ENCODE data around the gene ADAT1.

ADAT1 gene

GRCh38 chr16:75620326-75621169 lies 2.5 kb downstream of the ADAT1 start:
- no peak overlapping the region for H3K27ac ChIP-seq (ENCODE audit: low read length)
- H3K4me1 ChIP-seq (ENCODE audit: control insufficient read depth, insufficient read depth, low read length), result no peaks in the 10 kb centered on the region
- peaks cover 7% of the 10 kb centered on the region; the same call in 1 of the 2 replicates for H3K36me3 ChIP-seq (ENCODE audit: control insufficient read depth, insufficient read depth, low read length)
- no peaks in the 10 kb centered on the region for H3K9me3 ChIP-seq (ENCODE audit: control insufficient read depth, insufficient read depth, low read length)
- no CpG with 5 or more reads among the region's 20 CpGs for WGBS (ENCODE audit: insufficient coverage, insufficient read length)
- H3K27me3 ChIP-seq (ENCODE audit: control insufficient read depth, insufficient read depth, low read length), result no peaks in the 10 kb centered on the region
- DNase-seq (ENCODE audit: low read depth, low spot score), result no peak
- no peak overlapping the region for H3K4me3 ChIP-seq (ENCODE audit: low read length)

GRCh38 chr16:75618780-75619179 lies 4.3 kb downstream of the ADAT1 start:
- Histone ChIP-seq H3K4me3 (ENCODE audit: low read length) (no peak overlapping the region), H3K27me3 (ENCODE audit: control insufficient read depth, insufficient read depth, low read length) (no peaks in the 10 kb centered on the region), H3K27ac (ENCODE audit: low read length) (no peak overlapping the region), H3K9me3 (ENCODE audit: control insufficient read depth, insufficient read depth, low read length) (no peaks in the 10 kb centered on the region), H3K36me3 (ENCODE audit: control insufficient read depth, insufficient read depth, low read length) (peaks cover 11% of the 10 kb centered on the region; the same call in 1 of the 2 replicates), H3K4me1 (ENCODE audit: control insufficient read depth, insufficient read depth, low read length) (no peaks in the 10 kb centered on the region)
- no CpG with 5 or more reads among the region's 2 CpGs for WGBS (ENCODE audit: insufficient coverage, insufficient read length)
- no peak for DNase-seq (ENCODE audit: low read depth, low spot score)

DNA sequence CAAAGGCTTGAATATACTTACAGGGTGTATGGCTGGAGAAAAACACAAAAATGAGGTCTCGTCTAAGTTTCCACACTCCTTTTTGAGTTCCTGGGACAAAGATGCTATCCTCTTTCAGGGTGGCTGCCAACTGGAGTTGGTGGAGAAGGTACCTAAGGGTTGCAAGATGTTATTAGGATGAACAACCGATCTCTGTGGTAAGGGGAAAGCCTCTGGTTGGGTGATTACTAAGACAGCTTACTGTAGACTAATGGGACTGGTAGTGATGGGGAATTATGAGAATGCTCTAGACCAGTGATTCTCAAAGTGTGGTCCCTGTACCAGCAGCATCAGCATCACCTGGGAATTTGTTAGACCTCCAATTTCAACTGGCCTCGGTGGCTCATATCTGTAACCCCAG lies 6.0 kb downstream of the ADAT1 start:
- H3K4me1 ChIP-seq (ENCODE audit: control insufficient read depth, insufficient read depth, low read length), result no peaks in the 10 kb centered on the region
- no peaks in the 10 kb centered on the region for H3K27me3 ChIP-seq (ENCODE audit: control insufficient read depth, insufficient read depth, low read length)
- H3K36me3 ChIP-seq (ENCODE audit: control insufficient read depth, insufficient read depth, low read length), result peaks cover 19% of the 10 kb centered on the region
- H3K27ac ChIP-seq (ENCODE audit: low read length), result no peak overlapping the region
- H3K9me3 ChIP-seq (ENCODE audit: control insufficient read depth, insufficient read depth, low read length), result no peaks in the 10 kb centered on the region
- DNase-seq (ENCODE audit: low read depth, low spot score), result no peak
- H3K4me3 ChIP-seq (ENCODE audit: low read length), result no peak overlapping the region
- no CpG with 5 or more reads among the region's 3 CpGs for WGBS (ENCODE audit: insufficient coverage, insufficient read length)

GRCh38 chr16:75616521-75617010 lies 6.5 kb downstream of the ADAT1 start:
- DNase-seq (ENCODE audit: low read depth, low spot score), result no peak
- no peaks in the 10 kb centered on the region for H3K27me3 ChIP-seq (ENCODE audit: control insufficient read depth, insufficient read depth, low read length)
- H3K9me3 ChIP-seq (ENCODE audit: control insufficient read depth, insufficient read depth, low read length), result no peaks in the 10 kb centered on the region
- H3K27ac ChIP-seq (ENCODE audit: low read length), result no peak overlapping the region
- H3K36me3 ChIP-seq (ENCODE audit: control insufficient read depth, insufficient read depth, low read length), result peaks cover 21% of the 10 kb centered on the region
- H3K4me1 ChIP-seq (ENCODE audit: control insufficient read depth, insufficient read depth, low read length), result no peaks in the 10 kb centered on the region
- no peak overlapping the region for H3K4me3 ChIP-seq (ENCODE audit: low read length)
- no CpG with 5 or more reads among the region's 4 CpGs for WGBS (ENCODE audit: insufficient coverage, insufficient read length)

DNA sequence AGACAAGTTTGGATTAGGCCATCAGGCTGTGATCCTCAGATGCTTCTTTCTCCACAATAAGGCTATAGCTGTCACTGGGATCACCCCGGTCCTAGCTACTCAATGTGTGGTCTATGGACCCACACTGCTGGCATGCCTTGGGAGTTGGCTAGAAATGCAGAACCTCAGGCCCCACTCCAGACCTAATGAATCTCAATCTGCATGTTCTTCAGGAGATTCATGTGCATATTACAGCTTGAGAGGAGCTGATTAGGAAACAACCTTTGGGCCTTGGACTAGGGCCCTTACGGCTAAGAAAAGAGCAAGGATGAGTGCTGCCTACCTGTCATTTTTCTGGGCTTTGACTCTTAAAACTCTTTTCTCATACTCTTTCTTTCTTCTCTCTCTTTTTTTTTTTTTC lies 7.5 kb downstream of the ADAT1 start:
- no CpG with 5 or more reads among the region's 2 CpGs for WGBS (ENCODE audit: insufficient coverage, insufficient read length)
- Histone ChIP-seq H3K4me1 (ENCODE audit: control insufficient read depth, insufficient read depth, low read length) (no peaks in the 10 kb centered on the region), H3K27ac (ENCODE audit: low read length) (no peak overlapping the region), H3K36me3 (ENCODE audit: control insufficient read depth, insufficient read depth, low read length) (peaks cover 21% of the 10 kb centered on the region), H3K9me3 (ENCODE audit: control insufficient read depth, insufficient read depth, low read length) (no peaks in the 10 kb centered on the region), H3K27me3 (ENCODE audit: control insufficient read depth, insufficient read depth, low read length) (no peaks in the 10 kb centered on the region), H3K4me3 (ENCODE audit: low read length) (no peak overlapping the region)
- no peak for DNase-seq (ENCODE audit: low read depth, low spot score)

DNA sequence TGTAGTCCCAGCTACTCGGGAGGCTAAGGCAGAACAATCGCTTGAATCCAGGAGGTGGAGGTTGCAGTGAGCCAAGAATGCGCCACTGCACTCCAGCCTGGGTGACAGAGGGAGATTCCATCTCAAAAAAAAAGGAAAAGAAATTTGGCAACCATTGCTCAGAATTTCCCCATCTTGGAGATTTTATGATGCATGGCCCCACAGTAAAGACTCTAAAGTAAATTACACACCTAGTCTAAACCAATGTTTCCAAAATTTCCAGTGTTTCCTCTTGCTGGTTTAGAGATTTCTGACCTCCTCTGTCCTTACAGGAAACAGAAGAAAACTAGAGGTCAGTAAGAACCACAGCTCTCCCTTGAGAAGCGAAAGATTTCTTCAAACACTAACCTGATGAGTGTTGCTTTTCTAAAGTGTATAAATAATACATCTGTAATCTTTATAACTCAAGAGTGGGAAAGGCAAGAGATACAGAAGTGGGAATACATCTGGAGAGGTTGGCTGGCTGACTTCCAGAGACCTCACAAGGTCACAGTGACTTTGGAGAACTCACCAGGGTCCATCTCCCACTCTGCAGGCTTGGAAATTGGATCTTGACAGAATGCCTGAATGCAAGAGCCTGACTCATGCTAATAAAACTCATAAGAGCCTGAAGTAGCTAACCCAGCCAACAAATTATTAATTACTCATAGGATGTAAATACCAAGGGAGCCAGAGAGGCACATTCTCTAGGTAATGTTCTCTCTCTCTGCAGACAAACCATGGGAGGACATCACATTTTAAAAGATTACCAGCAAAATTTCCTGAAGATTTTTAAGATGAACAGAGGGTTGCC lies 8.8 kb downstream of the ADAT1 start:
- no CpG with 5 or more reads among the region's 4 CpGs for WGBS (ENCODE audit: insufficient coverage, insufficient read length)
- Histone ChIP-seq H3K27me3 (ENCODE audit: control insufficient read depth, insufficient read depth, low read length) (no peaks in the 10 kb centered on the region), H3K9me3 (ENCODE audit: control insufficient read depth, insufficient read depth, low read length) (no peaks in the 10 kb centered on the region), H3K27ac (ENCODE audit: low read length) (no peak overlapping the region), H3K4me1 (ENCODE audit: control insufficient read depth, insufficient read depth, low read length) (no peaks in the 10 kb centered on the region), H3K4me3 (ENCODE audit: low read length) (no peak overlapping the region), H3K36me3 (ENCODE audit: control insufficient read depth, insufficient read depth, low read length) (peaks cover 24% of the 10 kb centered on the region)
- no peak for DNase-seq (ENCODE audit: low read depth, low spot score)

GRCh38 chr16:75606507-75606906 lies 16.6 kb downstream of the ADAT1 start:
- Histone ChIP-seq H3K27me3 (ENCODE audit: control insufficient read depth, insufficient read depth, low read length) (no peaks in the 10 kb centered on the region), H3K27ac (ENCODE audit: low read length) (no peak overlapping the region), H3K4me1 (ENCODE audit: control insufficient read depth, insufficient read depth, low read length) (no peaks in the 10 kb centered on the region), H3K36me3 (ENCODE audit: control insufficient read depth, insufficient read depth, low read length) (peaks cover 25% of the 10 kb centered on the region; the same call in 1 of the 2 replicates), H3K4me3 (ENCODE audit: low read length) (no peak overlapping the region), H3K9me3 (ENCODE audit: control insufficient read depth, insufficient read depth, low read length) (no peaks in the 10 kb centered on the region)
- no peak for DNase-seq (ENCODE audit: low read depth, low spot score)
- no CpG with 5 or more reads among the region's 1 CpG for WGBS (ENCODE audit: insufficient coverage, insufficient read length)

- Histone ChIP-seq H3K4me1 (ENCODE audit: control insufficient read depth, insufficient read depth, low read length) (no peaks in the 10 kb centered on the region), H3K36me3 (ENCODE audit: control insufficient read depth, insufficient read depth, low read length) (peaks cover 24% of the 10 kb centered on the region; the same call in 1 of the 2 replicates), H3K27ac (ENCODE audit: low read length) (no peak overlapping the region), H3K4me3 (ENCODE audit: low read length) (no peak overlapping the region), H3K9me3 (ENCODE audit: control insufficient read depth, insufficient read depth, low read length) (no peaks in the 10 kb centered on the region), H3K27me3 (ENCODE audit: control insufficient read depth, insufficient read depth, low read length) (no peaks in the 10 kb centered on the region)
- no peak for DNase-seq (ENCODE audit: low read depth, low spot score)
- WGBS (ENCODE audit: insufficient coverage, insufficient read length), result no CpG with 5 or more reads among the region's 4 CpGs
Observed at GRCh38 chr16:75603241-75603640, 19.8 kb downstream of the ADAT1 start.

- no CpG with 5 or more reads among the region's 6 CpGs for WGBS (ENCODE audit: insufficient coverage, insufficient read length)
- Histone ChIP-seq H3K36me3 (ENCODE audit: control insufficient read depth, insufficient read depth, low read length) (peaks cover 22% of the 10 kb centered on the region; the same call in 1 of the 2 replicates), H3K27me3 (ENCODE audit: control insufficient read depth, insufficient read depth, low read length) (no peaks in the 10 kb centered on the region), H3K4me3 (ENCODE audit: low read length) (no peak overlapping the region), H3K4me1 (ENCODE audit: control insufficient read depth, insufficient read depth, low read length) (no peaks in the 10 kb centered on the region), H3K27ac (ENCODE audit: low read length) (no peak overlapping the region), H3K9me3 (ENCODE audit: control insufficient read depth, insufficient read depth, low read length) (no peaks in the 10 kb centered on the region)
- DNase-seq (ENCODE audit: low read depth, low spot score), result no peak
Observed at GRCh38 chr16:75599452-75600277, 23.4 kb downstream of the ADAT1 start.
